HuH-7.5 (cell line): Measurements from ENCODE around the gene TREML2.

Source experiments
- DNase-seq: peaks from one replicate; pipeline ENCODE4 v3.0.0; 2011; ENCODE audit warnings: low spot score

TREML2 gene

DNA sequence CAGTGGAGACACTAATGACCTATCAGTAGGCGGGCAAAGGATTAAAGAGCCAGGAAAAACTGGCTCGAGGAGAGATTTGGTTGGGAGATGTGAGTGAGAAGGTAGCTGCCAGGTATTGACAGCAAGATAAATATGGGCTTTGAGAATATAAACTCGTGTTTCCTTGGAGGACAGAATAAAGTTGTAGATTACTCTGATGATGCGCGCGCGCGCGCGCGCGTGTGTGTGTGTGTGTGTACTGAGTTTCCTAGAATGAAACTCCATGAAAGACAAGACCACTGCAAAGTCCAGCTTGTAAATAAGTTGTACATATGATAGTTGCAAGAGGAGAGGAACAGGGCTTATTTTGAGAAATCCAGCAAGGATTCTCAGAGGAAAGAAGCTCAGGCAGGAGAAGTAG lies 24.8 kb downstream of the TREML2 start:
- no peak for DNase-seq

GRCh38 chr6:41175084-41175483 lies 25.9 kb downstream of the TREML2 start:
- DNase-seq: no peak

DNA sequence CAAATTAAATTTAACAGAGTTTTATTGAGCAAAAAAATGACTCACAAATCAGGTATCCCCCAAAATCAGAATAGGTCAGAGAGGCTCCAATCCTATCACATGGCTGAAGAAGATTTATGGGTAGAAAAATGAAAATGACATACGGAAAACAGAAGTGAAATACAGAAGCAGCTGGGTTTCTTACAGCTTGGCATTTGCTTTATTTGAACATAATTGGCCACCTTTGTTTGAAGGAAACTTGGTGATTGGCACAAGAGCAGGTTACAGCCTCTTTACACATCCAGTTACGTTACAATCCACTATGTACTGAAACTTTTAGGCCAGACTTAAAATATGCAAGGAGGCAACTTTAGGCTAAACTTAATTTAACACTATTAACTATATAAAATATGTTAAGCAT lies 26.3 kb downstream of the TREML2 start:
- no peak for DNase-seq

GRCh38 chr6:41171908-41172307 lies 29.0 kb downstream of the TREML2 start:
- no peak for DNase-seq

- no peak for DNase-seq
These were observed 30.3 kb downstream of the TREML2 start for GRCh38 chr6:41170547-41171160.

- no peak for DNase-seq
These were observed 33.6 kb downstream of the TREML2 start for GRCh38 chr6:41167173-41167963.

- no peak for DNase-seq
These were observed 36.3 kb downstream of the TREML2 start for GRCh38 chr6:41164551-41165120.

- no peak for DNase-seq
These were observed 37.6 kb downstream of the TREML2 start for GRCh38 chr6:41163419-41163717.

DNA sequence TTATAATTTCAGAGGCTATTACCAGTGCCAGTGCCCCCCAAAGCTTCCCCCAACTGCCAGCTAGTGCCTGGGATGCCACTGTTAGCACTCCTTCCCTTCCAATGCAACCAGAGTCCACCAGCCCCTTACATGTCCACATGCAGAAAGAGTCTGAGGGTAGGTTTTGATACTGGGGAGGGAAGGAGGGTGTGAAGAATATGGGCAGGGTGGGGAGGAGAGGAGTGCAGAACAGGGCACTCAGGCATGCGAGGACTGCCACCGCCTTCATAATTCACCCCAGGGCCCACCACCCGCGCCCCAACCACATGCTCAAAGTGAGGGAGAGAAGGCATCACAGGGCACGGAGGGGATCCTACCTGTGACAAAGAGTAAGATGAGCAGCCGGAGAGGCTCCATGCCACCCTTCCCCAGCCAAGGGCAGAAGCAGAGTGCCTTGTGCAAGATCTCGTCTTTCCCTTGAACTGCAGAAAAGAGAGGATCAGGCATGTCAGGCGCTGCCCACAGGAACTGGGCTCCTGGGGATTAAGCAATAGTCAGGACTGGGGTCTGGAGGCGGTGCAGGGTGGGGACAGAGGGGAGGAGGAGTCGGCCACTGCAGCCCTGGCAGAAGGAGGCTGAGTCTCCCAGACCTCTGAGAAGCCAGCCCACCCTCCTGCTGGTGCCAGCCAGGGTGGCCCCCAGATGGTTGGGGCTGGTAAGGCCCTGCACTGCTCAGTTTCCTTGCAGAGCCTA lies 38.1 kb downstream of the TREML2 start, which contains the start of gene TREM2:
Gene TREM2 (minus strand): TSS at position 430 of the 732 bp plus-strand sequence. CDS start 34 bp downstream, at position 396.
- no peak for DNase-seq

DNA sequence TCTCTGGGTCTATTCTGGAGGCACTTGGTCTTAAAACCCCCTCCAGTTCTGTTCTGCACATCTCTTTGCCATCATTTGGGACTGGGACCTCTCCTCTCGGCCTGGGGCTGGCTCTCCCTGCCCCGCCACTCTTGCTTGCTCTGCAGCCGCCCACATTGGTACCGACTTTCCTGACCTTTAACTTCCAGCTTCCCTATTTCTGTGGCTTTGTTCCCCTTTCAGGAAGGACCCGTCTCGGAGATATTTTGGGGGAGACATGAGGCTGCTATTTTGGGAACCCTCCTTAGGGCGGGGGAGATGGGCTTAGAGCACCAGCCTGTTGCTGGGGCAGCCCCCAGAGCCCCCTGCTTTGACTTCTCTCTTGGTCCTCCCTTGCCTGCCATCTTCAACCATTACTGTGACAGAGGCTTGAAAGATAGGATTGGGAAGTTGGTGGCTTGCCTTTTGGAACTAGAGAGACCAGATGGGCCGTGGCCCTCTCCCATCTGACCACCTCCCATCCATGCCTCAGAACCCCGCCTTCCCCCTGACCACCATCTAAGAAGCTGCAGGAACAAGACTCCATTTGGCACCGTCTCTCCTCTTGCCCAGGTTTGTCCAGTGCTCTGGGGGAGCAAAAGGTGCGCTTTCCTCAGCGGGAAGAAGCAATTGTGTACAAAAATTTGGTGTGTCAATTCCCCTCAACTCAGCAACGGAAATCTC lies 38.9 kb downstream of the TREML2 start:
- no peak for DNase-seq

DNA sequence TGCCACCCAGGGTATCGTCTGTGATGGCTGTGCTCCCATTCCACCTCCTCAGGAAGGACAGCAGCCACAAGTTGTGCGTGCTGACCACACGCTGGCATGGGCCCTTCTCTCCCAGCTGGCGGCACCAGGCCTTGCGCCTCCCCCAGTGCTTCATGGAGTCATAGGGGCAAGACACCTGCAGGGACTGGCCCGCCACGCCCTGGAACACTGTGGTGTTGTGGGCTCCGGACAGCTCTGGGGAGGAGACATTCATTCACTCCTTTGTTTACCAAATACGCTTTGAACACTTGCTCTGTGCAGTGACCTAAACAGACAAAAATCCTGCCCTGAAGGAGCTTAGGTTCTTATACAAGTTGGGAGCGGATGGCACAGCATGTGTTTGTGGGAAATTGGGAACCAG lies 39.6 kb downstream of the TREML2 start:
- no peak for DNase-seq

DNA sequence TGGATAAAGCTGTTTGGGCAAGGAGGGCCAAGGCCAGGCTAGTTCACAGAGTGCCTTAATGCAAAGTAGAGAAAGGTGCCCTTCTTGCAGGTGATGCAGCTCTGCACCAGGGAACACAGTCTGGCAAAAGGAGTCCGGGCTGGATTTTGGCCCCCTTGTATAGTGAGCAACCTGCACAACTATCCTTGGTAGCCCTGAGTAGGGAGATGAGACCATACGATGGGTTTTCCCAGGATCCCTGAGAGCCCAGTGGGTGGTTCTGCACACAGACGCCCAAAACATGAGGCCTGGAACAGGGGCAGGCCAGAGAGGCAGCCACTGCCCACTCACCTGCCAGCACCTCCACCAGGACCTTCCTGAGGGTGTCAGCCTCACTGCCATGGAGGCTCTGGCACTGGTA lies 40.0 kb downstream of the TREML2 start:
- DNase-seq: no peak

- no peak for DNase-seq
These were observed 41.4 kb downstream of the TREML2 start for GRCh38 chr6:41159415-41160082.

- DNase-seq: no peak
These were observed 43.6 kb downstream of the TREML2 start for GRCh38 chr6:41157323-41157722.

DNA sequence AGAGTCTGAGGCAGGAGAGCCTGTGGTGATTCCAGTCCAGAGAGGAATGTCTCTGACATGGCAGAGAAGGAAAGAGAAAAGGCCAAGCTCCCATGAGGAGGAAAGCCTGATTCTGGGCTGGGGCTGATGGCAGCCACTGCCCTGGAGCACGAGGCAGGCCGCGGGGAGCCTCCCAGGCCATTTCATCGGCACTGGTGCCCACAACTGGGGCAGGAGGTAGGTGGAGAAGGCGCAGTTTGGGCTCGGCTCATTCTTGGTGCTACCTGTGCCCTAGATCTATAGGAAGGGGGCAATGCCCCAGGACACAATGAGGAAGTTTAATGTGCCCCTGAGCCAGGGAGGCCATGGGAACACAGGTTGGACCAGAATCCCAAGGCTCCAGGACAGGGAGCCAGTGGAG lies 44.2 kb downstream of the TREML2 start:
- DNase-seq: no peak

DNA sequence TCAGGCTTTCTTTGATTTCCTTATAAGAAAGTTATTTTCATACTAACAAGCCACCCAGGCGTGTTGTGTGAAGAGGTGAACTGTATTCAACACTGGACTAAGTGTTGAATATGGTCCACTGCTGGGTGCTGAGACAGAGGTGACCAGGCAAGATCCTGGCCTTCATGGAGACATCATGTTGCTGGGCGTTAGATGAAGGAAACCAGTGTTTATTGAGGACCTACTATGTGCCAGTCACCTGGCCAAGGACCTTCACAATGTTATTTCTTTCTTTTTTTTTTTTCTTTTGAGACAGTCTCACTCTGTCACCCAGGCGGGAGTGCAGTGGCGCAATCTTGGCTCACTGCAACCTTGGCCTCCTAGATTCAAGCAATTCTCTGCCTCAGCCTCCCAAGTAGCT lies 44.9 kb downstream of the TREML2 start:
- no peak for DNase-seq

DNA sequence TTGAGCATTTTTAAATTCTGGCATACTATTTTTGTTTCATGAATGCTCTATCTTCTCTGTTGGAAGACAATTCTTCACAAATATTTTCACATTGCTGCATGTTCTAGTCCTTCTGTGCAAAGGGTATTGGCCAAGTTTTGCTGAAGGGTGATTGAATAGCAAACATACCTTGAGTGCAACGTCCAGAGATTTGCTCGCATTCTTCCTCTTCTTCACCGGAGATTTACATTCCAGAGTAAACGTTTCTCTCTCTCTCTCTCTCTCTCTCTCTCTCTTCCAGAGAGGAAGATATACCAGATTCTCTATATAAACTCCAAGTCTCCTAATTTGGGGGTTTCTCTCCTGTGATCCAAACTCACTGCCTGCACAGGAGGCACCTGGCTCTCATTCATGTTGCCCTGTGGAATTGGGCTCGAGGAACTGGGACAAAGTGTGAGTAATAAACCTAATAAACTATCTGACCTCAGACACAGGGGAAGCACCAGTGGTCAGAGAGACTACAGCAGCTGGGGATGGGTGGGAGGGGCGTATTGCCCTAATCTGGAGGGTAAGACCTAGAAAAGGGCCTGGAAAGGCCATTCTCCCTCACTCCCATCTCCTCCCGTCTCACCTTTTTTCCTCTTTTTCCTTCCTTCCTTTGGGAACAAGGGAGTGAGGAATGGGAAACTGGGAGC lies 45.7 kb downstream of the TREML2 start:
- DNase-seq: no peak

DNA sequence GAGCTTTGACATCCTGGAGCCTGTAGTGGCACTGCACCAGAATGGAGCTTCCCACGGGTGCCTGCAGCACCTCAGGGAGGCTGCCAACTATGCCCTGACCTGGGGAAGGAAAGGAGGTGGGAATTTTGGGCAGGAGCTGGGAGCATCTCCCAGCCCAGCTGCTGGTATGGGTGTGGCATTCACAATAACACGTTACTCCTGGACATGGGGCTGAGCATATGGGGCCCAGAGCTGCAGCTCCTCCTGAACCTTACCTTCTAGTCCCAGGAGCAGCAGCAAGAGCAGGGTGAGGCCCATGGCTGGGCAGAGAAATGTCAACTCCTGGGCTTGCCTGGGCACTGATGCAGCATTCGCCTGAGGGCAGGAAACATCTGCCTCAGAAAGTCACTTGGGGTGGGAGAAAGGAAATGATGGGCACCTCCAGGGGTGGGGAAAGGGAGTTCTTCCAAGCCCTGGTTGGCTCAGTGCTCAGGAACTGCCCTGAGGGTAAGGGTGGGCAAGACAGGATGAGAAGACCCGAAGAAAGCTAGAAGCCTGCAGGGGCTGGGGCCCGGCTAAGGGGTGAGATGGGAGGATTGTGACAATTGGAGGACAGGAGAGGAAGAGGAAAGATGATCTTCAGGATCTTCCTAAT lies 46.8 kb downstream of the TREML2 start, which contains the start of gene TREML1:
Gene TREML1 (minus strand): TSS at position 356 of the 634 bp plus-strand sequence. CDS start 59 bp downstream, at position 297.
- DNase-seq: no peak

- DNase-seq: no peak
These were observed 47.5 kb downstream of the TREML2 start for GRCh38 chr6:41153451-41153850.

DNA sequence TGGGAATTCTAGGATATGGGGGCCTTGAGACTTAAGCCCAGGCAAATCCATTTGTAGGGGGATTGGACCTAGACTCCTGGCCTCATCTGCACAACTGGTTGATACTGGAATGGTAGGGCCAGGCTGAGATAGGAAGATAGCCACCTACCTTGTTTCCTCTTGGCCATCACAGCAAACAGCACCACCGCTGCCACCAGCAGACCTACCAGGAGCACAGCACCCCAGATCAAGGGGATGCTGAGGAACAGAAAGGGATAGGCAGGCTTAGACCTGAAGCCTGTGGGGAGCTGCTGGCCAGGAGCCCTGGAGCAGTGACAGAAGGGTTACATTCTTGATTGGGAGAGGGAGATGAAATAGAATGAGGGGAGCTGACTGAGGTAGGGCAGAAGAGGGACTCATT lies 50.3 kb downstream of the TREML2 start:
- no peak for DNase-seq
